ENCODE data around the gene C16orf54.
"Not testable (repeated sequence)": the region's sequence is repeated elsewhere in the genome, so short reads cannot be mapped to it uniquely, and the experiment has no call there.

Gene C16orf54

GRCh38 chr16:29784157-29784556 lies 38.4 kb upstream of the C16orf54 start:
- Histone ChIP-seq H3K4me1 (ENCODE audit: control insufficient read depth, insufficient read depth, low read length, poor library complexity, severe bottlenecking) (peaks cover 8% of the 10 kb centered on the region), H3K9me3 (ENCODE audit: control insufficient read depth, low read length) (no peaks in the 10 kb centered on the region), H3K4me3 (ENCODE audit: extremely low read depth, insufficient read depth, low read length, poor library complexity, severe bottlenecking) (no peak overlapping the region), H3K36me3 (ENCODE audit: control insufficient read depth, insufficient read depth, low read length) (no peaks in the 10 kb centered on the region), H3K27ac (ENCODE audit: low read depth, low read length, severe bottlenecking) (no peak overlapping the region)
- WGBS, 2 experiments (ENCODE audit: insufficient coverage in 2 of 2): 88 to 89% methylated on average over 1 of the region's 2 CpGs

- H3K9me3 ChIP-seq (ENCODE audit: control insufficient read depth, low read length); H3K4me1 ChIP-seq (ENCODE audit: control insufficient read depth, insufficient read depth, low read length, poor library complexity, severe bottlenecking); H3K27ac ChIP-seq (ENCODE audit: low read depth, low read length, severe bottlenecking); H3K4me3 ChIP-seq (ENCODE audit: extremely low read depth, insufficient read depth, low read length, poor library complexity, severe bottlenecking); H3K36me3 ChIP-seq (ENCODE audit: control insufficient read depth, insufficient read depth, low read length): not testable (repeated sequence)
- 87 to 91% methylated on average over 8 to 10 of the region's 13 CpGs for WGBS, 2 experiments (ENCODE audit: insufficient coverage in 2 of 2)
Observed at GRCh38 chr16:29783094-29783953, 37.5 kb upstream of the C16orf54 start.

- H3K9me3 ChIP-seq (ENCODE audit: control insufficient read depth, low read length): no peaks in the 10 kb centered on the region
- no peaks in the 10 kb centered on the region for H3K36me3 ChIP-seq (ENCODE audit: control insufficient read depth, insufficient read depth, low read length)
- 51 to 60% methylated on average over 5 to 10 of the region's 10 CpGs for WGBS, 2 experiments (ENCODE audit: insufficient coverage in 2 of 2)
- peaks cover 12% of the 10 kb centered on the region for H3K4me1 ChIP-seq (ENCODE audit: control insufficient read depth, insufficient read depth, low read length, poor library complexity, severe bottlenecking)
- H3K4me3 ChIP-seq (ENCODE audit: extremely low read depth, insufficient read depth, low read length, poor library complexity, severe bottlenecking): no peak overlapping the region
- no peak overlapping the region for H3K27ac ChIP-seq (ENCODE audit: low read depth, low read length, severe bottlenecking)
Observed at GRCh38 chr16:29779474-29779873, 33.7 kb upstream of the C16orf54 start.

- no peak within 1 kb of the TSS for H3K27ac ChIP-seq (ENCODE audit: low read depth, low read length, severe bottlenecking)
- no peak within 1 kb of the TSS for H3K4me3 ChIP-seq (ENCODE audit: extremely low read depth, insufficient read depth, low read length, poor library complexity, severe bottlenecking)
- H3K9me3 ChIP-seq (ENCODE audit: control insufficient read depth, low read length): no peaks in the 10 kb centered on the region
- no peaks in the 10 kb centered on the region for H3K36me3 ChIP-seq (ENCODE audit: control insufficient read depth, insufficient read depth, low read length)
- 94 to 95% methylated on average over 6 to 7 of the region's 10 CpGs for WGBS, 2 experiments (ENCODE audit: insufficient coverage in 2 of 2)
- peaks cover 12% of the 10 kb centered on the region for H3K4me1 ChIP-seq (ENCODE audit: control insufficient read depth, insufficient read depth, low read length, poor library complexity, severe bottlenecking)
Observed at GRCh38 chr16:29777576-29778350, 32.0 kb upstream of the C16orf54 start, which contains the start of gene ZG16. ZG16 (plus strand) TSS chr16:29778256; CDS start chr16:29779267, 1,011 bp downstream.

GRCh38 chr16:29775742-29776408 lies 30.1 kb upstream of the C16orf54 start:
- no peak overlapping the region for H3K27ac ChIP-seq (ENCODE audit: low read depth, low read length, severe bottlenecking)
- H3K4me1 ChIP-seq (ENCODE audit: control insufficient read depth, insufficient read depth, low read length, poor library complexity, severe bottlenecking): peaks cover 12% of the 10 kb centered on the region
- no peaks in the 10 kb centered on the region for H3K9me3 ChIP-seq (ENCODE audit: control insufficient read depth, low read length)
- 74 to 91% methylated on average over 2 of the region's 4 CpGs for WGBS, 2 experiments (ENCODE audit: insufficient coverage in 2 of 2)
- H3K4me3 ChIP-seq (ENCODE audit: extremely low read depth, insufficient read depth, low read length, poor library complexity, severe bottlenecking): no peak overlapping the region
- H3K36me3 ChIP-seq (ENCODE audit: control insufficient read depth, insufficient read depth, low read length): no peaks in the 10 kb centered on the region

- Histone ChIP-seq H3K27ac (ENCODE audit: low read depth, low read length, severe bottlenecking) (no peak overlapping the region), H3K9me3 (ENCODE audit: control insufficient read depth, low read length) (no peaks in the 10 kb centered on the region), H3K36me3 (ENCODE audit: control insufficient read depth, insufficient read depth, low read length) (no peaks in the 10 kb centered on the region), H3K4me3 (ENCODE audit: extremely low read depth, insufficient read depth, low read length, poor library complexity, severe bottlenecking) (no peak overlapping the region), H3K4me1 (ENCODE audit: control insufficient read depth, insufficient read depth, low read length, poor library complexity, severe bottlenecking) (peaks cover 10% of the 10 kb centered on the region)
- 90 to 94% methylated on average over 3 of the region's 5 CpGs for WGBS, 2 experiments (ENCODE audit: insufficient coverage in 2 of 2)
Observed at GRCh38 chr16:29774730-29775129, 28.9 kb upstream of the C16orf54 start.

GRCh38 chr16:29772330-29772729 lies 26.5 kb upstream of the C16orf54 start:
- H3K36me3 ChIP-seq (ENCODE audit: control insufficient read depth, insufficient read depth, low read length); H3K4me1 ChIP-seq (ENCODE audit: control insufficient read depth, insufficient read depth, low read length, poor library complexity, severe bottlenecking); H3K27ac ChIP-seq (ENCODE audit: low read depth, low read length, severe bottlenecking); H3K4me3 ChIP-seq (ENCODE audit: extremely low read depth, insufficient read depth, low read length, poor library complexity, severe bottlenecking); H3K9me3 ChIP-seq (ENCODE audit: control insufficient read depth, low read length): not testable (repeated sequence)
- 94 to 97% methylated on average over 7 of the region's 7 CpGs for WGBS, 2 experiments (ENCODE audit: insufficient coverage in 2 of 2)

GRCh38 chr16:29770250-29770929 lies 24.6 kb upstream of the C16orf54 start:
- Histone ChIP-seq H3K9me3 (ENCODE audit: control insufficient read depth, low read length) (no peaks in the 10 kb centered on the region), H3K4me1 (ENCODE audit: control insufficient read depth, insufficient read depth, low read length, poor library complexity, severe bottlenecking) (no peaks in the 10 kb centered on the region), H3K36me3 (ENCODE audit: control insufficient read depth, insufficient read depth, low read length) (no peaks in the 10 kb centered on the region), H3K4me3 (ENCODE audit: extremely low read depth, insufficient read depth, low read length, poor library complexity, severe bottlenecking) (no peak overlapping the region), H3K27ac (ENCODE audit: low read depth, low read length, severe bottlenecking) (no peak overlapping the region)
- WGBS, 2 experiments (ENCODE audit: insufficient coverage in 2 of 2): 90 to 100% methylated on average over 3 to 4 of the region's 7 CpGs

GRCh38 chr16:29769507-29769906 lies 23.7 kb upstream of the C16orf54 start:
- Histone ChIP-seq H3K4me1 (ENCODE audit: control insufficient read depth, insufficient read depth, low read length, poor library complexity, severe bottlenecking) (no peaks in the 10 kb centered on the region), H3K4me3 (ENCODE audit: extremely low read depth, insufficient read depth, low read length, poor library complexity, severe bottlenecking) (no peak overlapping the region), H3K9me3 (ENCODE audit: control insufficient read depth, low read length) (no peaks in the 10 kb centered on the region), H3K27ac (ENCODE audit: low read depth, low read length, severe bottlenecking) (no peak overlapping the region), H3K36me3 (ENCODE audit: control insufficient read depth, insufficient read depth, low read length) (no peaks in the 10 kb centered on the region)
- WGBS, 2 experiments (ENCODE audit: insufficient coverage in 2 of 2): 75 to 85% methylated on average over 1 to 2 of the region's 2 CpGs

GRCh38 chr16:29767062-29767461 lies 21.3 kb upstream of the C16orf54 start:
- Histone ChIP-seq H3K4me3 (ENCODE audit: extremely low read depth, insufficient read depth, low read length, poor library complexity, severe bottlenecking) (no peak overlapping the region), H3K36me3 (ENCODE audit: control insufficient read depth, insufficient read depth, low read length) (no peaks in the 10 kb centered on the region), H3K27ac (ENCODE audit: low read depth, low read length, severe bottlenecking) (no peak overlapping the region)

More at GRCh38 chr16:29767062-29767461, 21.3 kb upstream of the C16orf54 start:
- Histone ChIP-seq H3K4me1 (ENCODE audit: control insufficient read depth, insufficient read depth, low read length, poor library complexity, severe bottlenecking) (no peaks in the 10 kb centered on the region), H3K9me3 (ENCODE audit: control insufficient read depth, low read length) (no peaks in the 10 kb centered on the region)
- WGBS, 2 experiments (ENCODE audit: insufficient coverage in 2 of 2): 88% methylated on average over 2 of the region's 3 CpGs

Measured in mesodermal cell (in vitro differentiated cells).